HG03571 (cell line): ENCODE measurements around the gene KIRREL1.

Experiments used
- ATAC-seq: cut with Tn5 transposase; IDR thresholded peaks from one replicate; pipeline ENCODE4 v1.9.1; 2021; ENCODE audit not compliant: unreplicated experiment

The KIRREL1 gene

GRCh38 chr1:158068918-158069317 is 75.5 kb downstream of the KIRREL1 start:
- ATAC-seq = no peak

DNA sequence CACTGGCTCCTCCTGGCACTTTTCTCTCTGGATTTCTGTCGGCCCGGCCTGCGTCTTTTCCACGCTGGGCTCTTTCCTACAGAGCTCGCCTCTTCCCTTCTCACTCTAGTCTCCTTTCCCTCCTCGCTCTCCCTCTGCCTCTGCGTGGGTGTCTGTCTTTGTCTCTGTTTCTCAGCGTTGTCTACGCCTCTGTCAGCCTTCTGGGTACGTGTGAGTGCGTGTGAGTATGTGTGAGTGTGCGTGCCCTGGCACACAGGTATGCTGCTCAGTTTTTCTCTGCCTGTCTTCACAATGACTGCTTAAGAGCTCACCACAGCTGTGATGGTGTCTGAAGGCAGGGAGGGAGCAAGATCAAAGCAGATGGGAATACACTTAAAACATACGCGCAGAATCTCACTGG is 77.7 kb downstream of the KIRREL1 start:
- no peak for ATAC-seq

DNA sequence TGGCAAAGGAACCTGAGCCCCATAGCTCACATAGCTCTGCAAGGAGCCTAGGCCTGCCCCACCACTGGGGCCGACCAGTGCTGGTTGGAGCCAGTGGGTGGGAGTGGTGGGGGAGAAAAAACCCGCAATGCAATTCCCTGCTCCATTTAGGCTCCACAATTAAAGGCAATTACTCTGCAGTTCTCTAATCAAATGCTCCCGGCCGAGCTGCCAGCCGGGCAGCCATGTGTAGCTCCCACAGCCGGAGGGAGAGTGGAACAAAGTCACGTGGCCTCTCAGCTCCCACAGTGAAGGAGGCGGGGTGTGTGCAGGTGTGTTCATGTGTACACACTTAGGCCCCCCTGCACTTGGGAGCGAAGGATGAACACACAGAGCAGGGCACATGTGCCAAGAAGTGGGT is 81.6 kb downstream of the KIRREL1 start:
- ATAC-seq = no peak

GRCh38 chr1:158076441-158076840 is 83.0 kb downstream of the KIRREL1 start:
- ATAC-seq = no peak

- ATAC-seq = no peak
These were observed 84.2 kb downstream of the KIRREL1 start for GRCh38 chr1:158077411-158078256.

DNA sequence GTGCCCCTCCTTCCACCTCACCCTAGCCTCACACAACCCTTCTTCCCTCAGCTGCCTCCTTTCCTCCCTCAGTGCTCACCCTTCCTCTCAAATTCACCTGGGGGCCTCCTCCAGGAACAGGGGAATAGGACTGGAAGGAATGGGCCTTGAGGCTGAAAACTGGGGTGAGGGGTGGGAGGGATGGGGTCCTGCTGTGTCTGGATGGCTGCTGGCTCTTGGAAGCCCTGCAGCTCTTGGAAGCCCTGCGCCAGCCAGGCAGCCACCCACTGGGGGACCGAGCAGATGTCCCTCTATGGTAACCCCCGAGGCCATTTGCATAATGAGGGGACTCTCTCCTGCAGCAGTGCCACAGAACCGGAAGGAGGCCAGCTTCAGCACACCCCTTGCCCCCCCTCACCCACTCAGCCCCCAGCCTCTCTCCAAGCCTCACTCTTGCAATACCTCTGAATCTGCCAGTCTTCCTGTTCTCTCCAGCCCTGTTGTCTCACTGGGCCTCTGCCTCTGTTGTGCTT is 85.2 kb downstream of the KIRREL1 start:
- no peak for ATAC-seq

DNA sequence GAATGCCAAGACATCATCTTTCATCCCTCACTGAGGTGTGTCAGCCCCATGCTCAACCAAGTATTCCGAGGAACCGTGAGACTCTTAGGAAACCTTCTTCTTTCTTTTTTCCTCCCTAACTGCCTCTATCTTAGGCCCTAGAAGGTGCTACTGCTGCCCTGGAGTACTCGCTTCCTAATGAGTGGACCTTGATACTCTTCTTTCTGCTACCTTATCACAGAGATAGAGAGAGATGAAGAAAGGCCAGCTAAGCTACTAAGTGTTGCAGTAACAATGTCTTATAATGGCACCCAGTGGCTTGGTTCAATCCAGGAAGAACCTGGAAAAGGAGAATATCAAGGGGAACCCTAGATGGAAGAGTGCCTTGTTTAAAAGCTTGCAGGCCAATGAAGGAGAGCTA is 86.6 kb downstream of the KIRREL1 start:
- ATAC-seq = no peak

GRCh38 chr1:158084336-158084735 is 90.9 kb downstream of the KIRREL1 start:
- no peak for ATAC-seq

DNA sequence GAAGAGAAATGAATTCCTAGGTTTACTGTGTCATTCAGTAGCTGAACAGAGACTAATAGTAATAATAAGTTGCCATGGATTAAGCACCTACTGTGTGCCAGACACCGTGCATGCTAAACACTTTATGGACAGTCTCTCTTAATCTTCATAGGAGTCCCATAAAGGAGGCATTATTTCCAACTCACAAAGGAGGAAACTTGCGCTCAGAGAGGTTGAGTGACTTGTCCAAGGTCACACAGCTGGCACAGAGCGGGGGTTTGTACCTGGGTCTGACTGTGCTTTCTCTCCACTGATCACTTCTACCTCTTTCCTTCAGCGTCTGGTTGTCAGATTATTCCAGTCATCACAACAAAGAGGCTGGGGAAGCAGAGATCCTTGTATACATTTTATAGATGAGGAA is 91.3 kb downstream of the KIRREL1 start:
- ATAC-seq = no peak

DNA sequence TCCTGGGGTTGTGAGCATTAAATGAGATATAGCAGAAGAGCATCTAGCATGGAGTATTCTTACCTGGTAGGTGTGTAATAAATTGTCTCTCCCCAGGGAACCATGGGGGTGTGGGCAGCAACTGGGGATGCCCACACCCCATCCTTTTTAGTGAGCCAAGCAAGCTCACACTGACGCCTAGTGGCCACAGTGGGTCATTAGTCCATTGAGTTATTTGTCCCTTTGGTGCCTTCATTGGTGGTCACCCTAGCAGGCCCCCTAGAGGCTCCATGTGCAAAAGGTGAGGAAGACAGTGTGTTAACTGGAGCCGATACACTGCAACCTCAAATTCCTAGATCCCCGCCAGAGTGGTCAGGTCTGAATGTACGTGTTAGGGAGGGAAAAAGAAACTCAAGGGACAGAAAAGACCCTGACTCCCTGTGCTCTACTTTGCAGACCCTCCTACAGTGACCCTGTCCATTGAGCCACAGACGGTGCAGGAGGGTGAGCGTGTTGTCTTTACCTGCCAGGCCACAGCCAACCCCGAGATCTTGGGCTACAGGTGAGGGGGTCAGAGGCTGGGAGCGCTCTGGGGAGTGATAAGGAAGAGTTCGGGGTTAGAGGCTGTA is 94.0 kb downstream of the KIRREL1 start:
- no peak for ATAC-seq

DNA sequence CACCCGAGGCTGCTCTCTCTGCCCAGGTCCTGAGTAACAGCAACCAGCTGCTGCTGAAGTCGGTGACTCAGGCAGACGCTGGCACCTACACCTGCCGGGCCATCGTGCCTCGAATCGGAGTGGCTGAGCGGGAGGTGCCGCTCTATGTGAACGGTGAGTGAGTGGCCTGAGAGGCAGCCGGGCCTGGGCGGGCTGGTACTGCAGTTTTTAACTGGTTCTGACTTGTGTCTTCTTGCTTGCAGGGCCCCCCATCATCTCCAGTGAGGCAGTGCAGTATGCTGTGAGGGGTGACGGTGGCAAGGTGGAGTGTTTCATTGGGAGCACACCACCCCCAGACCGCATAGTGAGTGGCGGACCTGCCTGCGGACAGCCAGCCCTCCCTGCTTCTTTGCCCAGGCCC is 96.0 kb downstream of the KIRREL1 start:
- no peak for ATAC-seq

DNA sequence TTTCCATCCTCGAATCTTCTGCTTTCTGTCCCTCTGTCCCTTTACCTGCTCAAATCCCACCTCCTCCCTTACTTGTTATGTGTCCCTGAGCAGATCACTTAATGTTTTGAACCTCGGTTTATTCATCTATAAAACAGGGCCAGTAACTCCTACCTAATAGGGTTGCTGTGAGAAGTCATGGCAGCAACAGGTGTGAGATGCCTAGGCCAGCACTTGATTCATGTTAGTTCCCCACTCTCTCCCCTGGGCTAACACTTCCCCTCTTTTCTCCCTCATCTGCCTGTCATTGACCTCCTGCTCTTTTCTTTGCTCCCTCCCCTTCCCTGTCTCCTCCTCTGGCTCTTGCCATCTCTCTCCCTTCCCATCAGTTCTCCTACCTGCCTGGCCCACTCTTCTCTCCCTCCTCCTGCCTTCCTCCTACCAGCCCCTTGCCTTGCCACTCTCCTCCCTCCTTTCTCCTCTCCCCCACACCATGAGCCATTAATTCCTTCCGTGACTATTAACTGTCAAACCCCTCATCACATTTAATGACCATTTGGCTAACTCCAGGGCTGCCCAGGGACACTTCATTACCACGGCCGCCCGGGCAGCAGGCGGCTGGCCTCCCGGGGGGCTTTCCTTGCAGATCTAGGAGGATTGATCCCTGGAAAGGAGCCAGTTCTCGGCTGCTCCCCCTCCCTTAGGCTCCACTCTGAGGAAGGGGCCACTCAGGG is 96.6 kb downstream of the KIRREL1 start:
- ATAC-seq = no peak

GRCh38 chr1:158093376-158093775 is 99.9 kb downstream of the KIRREL1 start:
- ATAC-seq = no peak

DNA sequence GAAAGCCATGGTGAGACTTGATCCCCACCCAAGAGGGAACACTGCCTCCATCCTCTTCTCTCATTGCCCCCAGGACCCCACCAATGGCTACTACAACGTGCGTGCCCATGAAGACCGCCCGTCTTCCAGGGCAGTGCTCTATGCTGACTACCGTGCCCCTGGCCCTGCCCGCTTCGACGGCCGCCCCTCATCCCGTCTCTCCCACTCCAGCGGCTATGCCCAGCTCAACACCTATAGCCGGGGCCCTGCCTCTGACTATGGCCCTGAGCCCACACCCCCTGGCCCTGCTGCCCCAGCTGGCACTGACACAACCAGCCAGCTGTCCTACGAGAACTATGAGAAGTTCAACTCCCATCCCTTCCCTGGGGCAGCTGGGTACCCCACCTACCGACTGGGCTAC is 101.1 kb downstream of the KIRREL1 start:
- no peak for ATAC-seq

DNA sequence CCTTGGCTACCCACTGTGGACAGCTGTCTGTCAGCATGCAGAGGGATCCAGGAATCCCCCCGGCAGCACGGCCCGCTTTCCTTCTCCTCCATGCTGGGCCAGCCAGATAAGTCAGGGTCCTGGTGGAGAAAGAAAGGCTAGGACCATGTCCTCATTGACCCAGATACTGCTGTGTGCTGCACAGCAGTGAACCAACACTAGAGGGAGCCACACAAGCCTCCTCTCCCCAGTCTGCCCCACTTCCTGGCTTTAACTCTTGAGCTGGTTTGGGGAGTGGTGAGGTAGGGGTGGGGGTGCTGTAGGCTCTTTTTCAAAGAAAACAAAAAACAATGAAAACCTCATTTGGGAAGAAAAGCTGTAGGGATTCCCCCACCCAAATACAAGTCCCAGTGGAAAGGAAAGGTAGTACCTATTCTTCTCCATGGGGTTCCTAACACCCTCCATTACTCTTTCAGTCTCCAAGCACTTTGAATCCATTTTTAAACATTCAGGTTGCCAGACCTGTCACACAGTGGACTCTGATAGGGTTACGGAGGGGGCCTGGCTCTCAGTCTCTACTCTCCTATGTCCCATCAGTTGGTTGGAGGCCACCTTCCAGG is 102.4 kb downstream of the KIRREL1 start:
- ATAC-seq = no peak

- no peak for ATAC-seq
These were observed 104.8 kb downstream of the KIRREL1 start for GRCh38 chr1:158098256-158098655.

DNA sequence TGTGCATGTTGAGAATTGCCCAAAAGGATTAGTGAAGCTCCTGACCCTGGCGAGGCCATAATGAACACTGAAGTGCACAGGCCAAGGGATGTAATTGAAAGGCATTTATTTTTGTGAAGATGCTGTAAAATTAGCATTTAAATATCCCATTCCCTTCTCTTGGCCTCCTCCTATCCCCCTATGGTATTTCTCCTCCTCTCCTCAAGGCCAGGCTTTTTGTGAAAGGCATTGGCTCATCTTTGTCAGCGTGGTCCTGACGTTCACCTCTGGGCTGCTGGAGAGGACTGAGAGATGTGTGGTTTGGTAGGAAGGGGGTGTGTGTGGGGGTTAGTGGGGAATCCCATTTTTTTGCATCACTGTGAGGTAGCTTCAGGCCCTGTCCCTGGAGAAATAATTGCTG is 105.7 kb downstream of the KIRREL1 start:
- ATAC-seq = no peak

DNA sequence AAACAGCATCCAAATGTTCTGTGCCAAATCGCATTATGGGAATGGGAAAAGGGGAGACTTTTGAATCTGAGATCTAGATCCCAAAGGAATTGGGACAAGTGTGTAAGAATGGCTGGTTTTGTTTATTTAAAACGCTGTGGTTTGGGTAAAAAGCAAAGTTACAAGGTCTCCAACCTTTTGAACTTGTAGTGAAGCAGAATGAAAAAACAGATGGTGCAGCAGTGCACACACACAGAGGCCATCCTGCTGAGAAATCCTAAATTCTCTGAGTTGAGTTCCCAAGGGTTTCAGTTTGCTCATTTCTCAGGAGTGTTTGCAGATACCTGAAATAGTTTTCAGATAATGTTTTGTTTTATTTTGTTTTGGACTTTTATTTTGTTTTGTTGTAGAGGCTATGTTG is 107.1 kb downstream of the KIRREL1 start:
- ATAC-seq = no peak

GRCh38 chr1:158101455-158101854 is 108.0 kb downstream of the KIRREL1 start:
- ATAC-seq = no peak

GRCh38 chr1:158101927-158102326 is 108.5 kb downstream of the KIRREL1 start:
- ATAC-seq = no peak

DNA sequence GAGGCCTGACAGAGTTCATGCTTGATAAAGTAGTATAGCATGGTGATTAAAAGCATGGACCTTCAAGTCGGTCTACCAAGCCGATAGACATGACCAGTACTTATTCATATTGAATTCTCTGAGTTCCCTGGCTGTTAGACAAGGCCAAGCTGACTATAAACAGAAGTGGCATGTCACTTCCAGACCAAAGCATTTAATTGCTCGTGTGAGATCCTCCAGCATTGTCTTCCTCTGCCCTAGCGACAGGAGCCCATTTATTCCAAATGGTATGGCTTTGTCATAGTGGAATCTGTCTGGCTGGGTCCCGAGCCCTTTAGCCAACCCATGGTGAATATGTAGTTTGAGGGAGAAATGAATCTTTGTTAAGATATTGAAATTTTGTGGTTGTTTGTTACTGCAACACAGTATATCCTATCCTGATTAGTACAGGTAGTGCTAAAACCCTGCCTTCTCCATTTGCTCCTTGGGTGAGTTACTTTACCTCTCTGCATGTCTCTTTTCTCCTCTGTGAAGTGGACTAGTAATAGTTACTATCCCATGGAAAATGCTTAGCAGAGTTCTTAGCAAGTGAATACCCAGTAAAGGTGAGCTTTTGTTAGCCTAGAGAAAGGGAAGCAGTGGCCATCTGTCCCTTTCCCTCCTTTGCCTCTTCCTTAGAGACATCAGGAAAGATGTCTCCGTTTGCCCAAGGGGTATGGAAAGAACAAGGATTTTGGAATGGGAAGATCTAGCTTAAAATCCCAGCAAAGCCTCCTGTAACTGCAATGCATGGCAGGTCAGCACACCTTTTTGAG is 109.6 kb downstream of the KIRREL1 start:
- no peak for ATAC-seq
